ENCODE data around the gene ACOT8. TPM values are rescaled to one million over a fixed set of nuclear protein-coding genes. Genes with fewer than 3 reads are reported as not detected.

ACOT8 gene
- total RNA-seq, 3 donors from 2014 or later (not counting 1 experiment from before 2014, with no cell fraction given): 30.5 to 35.4 (median 31.7) TPM

DNA sequence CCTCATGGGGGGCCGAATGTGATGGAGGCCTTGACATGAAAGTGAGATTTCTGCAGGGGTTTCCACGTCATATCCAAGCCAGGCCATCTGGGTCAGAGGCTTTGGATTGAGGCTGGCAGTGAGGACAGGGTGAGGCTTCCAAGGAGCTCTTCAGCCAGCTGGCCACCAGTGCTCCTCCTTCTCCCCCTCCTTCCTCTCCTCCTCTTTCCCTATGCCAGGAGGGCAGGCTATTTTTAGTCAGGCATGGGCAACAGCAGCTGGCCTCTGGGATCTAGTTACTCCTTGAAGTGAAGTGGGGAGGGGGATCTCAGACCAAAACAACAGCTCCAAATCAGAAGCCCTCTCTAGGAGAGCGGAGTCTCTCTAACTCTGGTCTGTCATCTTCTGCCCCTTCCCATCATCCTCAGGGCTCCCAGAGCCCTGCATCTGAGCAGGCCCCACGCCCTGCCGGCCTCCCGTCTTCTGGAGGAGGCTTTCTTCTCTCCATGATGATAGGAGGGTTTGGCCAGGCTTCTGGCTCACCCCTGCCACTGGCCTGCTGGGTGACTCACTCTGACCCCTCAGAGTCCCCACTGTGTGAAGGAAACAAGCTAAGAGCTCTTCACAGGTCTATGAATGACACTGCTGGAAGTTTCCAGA, 30.7 kb downstream of the ACOT8 start:
- H3K9me3 Mint-ChIP-seq: no peaks in the 10 kb centered on the region

DNA sequence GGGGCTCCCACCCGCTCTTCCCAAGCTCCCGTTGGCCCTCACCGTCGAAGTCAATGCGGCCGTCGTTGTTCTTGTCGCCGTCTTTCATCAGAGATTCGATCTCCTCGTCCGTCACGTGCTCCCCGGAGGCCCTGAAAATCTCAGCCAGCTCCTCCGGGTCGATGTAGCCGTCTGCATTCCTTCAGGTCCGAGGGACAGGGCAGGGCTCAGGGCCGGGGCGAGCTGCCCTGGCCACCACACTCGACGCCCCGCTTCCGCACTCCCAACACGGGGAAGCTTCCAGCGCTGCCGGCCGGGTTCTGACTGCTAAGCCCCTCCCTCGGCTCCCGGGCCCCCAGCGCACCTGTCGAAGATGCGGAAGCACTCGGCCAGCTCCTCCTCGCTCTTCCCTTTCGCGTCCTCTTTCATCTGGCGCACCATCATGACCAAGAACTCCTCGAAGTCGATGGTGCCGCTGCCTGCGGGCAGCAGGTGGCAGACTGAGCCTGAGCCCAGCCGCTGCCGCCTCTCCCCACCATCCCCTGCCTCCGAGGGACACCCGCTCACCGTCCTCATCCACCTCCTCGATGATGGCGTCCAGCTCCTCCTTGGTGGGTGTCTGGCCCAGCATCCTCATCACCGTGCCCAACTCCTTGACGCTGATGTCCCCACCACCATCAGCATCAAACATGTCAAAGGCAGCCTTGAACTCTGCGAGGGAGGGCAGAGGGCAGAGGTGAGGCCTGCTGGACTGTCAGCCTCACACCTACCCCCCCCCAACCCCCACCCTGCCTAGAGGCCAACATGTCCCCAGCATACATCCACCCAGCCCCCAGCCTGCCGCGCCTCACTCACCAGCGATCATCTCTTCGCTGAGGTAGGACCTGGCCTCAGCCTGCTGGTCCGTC, 33.0 kb downstream of the ACOT8 start:
- peaks cover 2% of the 10 kb centered on the region for H3K36me3 ChIP-seq (ENCODE audit: control insufficient read depth, insufficient read depth, low read length)
- no peak overlapping the region for H3K4me3 ChIP-seq (ENCODE audit: low read length)
- H3K27ac Mint-ChIP-seq: peak overlapping the region in 1 of 2 donors; percentile 69
- DNase-seq: peak in 1 of 2 donors; percentile 69
- peaks cover 16% of the 10 kb centered on the region for H3K4me1 ChIP-seq (ENCODE audit: control insufficient read depth, insufficient read depth, low read length)
- H3K27me3 Mint-ChIP-seq (ENCODE audit: low read depth in 2 of 2): peaks cover 30 to 38% of the 10 kb centered on the region in 2 donors
- peak; percentile 69 to 86 (median 79) for ATAC-seq
- peaks cover 9 to 17% of the 10 kb centered on the region in 2 donors for H3K4me1 Mint-ChIP-seq
- TF ChIP-seq, protein P1, sequence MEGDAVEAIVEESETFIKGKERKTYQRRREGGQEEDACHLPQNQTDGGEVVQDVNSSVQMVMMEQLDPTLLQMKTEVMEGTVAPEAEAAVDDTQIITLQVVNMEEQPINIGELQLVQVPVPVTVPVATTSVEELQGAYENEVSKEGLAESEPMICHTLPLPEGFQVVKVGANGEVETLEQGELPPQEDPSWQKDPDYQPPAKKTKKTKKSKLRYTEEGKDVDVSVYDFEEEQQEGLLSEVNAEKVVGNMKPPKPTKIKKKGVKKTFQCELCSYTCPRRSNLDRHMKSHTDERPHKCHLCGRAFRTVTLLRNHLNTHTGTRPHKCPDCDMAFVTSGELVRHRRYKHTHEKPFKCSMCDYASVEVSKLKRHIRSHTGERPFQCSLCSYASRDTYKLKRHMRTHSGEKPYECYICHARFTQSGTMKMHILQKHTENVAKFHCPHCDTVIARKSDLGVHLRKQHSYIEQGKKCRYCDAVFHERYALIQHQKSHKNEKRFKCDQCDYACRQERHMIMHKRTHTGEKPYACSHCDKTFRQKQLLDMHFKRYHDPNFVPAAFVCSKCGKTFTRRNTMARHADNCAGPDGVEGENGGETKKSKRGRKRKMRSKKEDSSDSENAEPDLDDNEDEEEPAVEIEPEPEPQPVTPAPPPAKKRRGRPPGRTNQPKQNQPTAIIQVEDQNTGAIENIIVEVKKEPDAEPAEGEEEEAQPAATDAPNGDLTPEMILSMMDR (IDR thresholded peaks at IDR 0.05): no peak
- intact Hi-C loops (cut with micrococcal nuclease): no loop called here
- no peaks in the 10 kb centered on the region for H3K36me3 Mint-ChIP-seq
- H3K9me3 ChIP-seq (ENCODE audit: control insufficient read depth, insufficient read depth, low read length): no peaks in the 10 kb centered on the region
- H3K27me3 ChIP-seq (ENCODE audit: control insufficient read depth, insufficient read depth, low read length): peaks cover 12% of the 10 kb centered on the region
- no peaks in the 10 kb centered on the region for H3K9me3 Mint-ChIP-seq
- 21% methylated on average over 57 of the region's 57 CpGs for WGBS (ENCODE audit: insufficient coverage)
- H3K27ac ChIP-seq (ENCODE audit: low read length): no peak overlapping the region
- peak overlapping the region; percentile 87 for H3K4me3 Mint-ChIP-seq

More for the DNA sequence above, 30.7 kb downstream of the ACOT8 start:
- H3K27ac Mint-ChIP-seq: no peak overlapping the region
- H3K36me3 Mint-ChIP-seq: no peaks in the 10 kb centered on the region
- no peak overlapping the region for H3K4me3 Mint-ChIP-seq
- TF ChIP-seq, protein P1 (IDR thresholded peaks at IDR 0.05): no peak
- H3K27me3 Mint-ChIP-seq (ENCODE audit: low read depth in 2 of 2): peaks cover 30 to 34% of the 10 kb centered on the region in 2 donors
- WGBS (ENCODE audit: insufficient coverage): 98% methylated on average over 3 of the region's 6 CpGs
- H3K4me1 Mint-ChIP-seq: peaks cover 9 to 17% of the 10 kb centered on the region in 2 donors
- Histone ChIP-seq H3K9me3 (ENCODE audit: control insufficient read depth, insufficient read depth, low read length) (no peaks in the 10 kb centered on the region), H3K27ac (ENCODE audit: low read length) (no peak overlapping the region), H3K4me3 (ENCODE audit: low read length) (no peak overlapping the region), H3K36me3 (ENCODE audit: control insufficient read depth, insufficient read depth, low read length) (peaks cover 2% of the 10 kb centered on the region), H3K27me3 (ENCODE audit: control insufficient read depth, insufficient read depth, low read length) (peaks cover 12% of the 10 kb centered on the region), H3K4me1 (ENCODE audit: control insufficient read depth, insufficient read depth, low read length) (peaks cover 16% of the 10 kb centered on the region)
- ATAC-seq: no peak
- no peak for DNase-seq
- intact Hi-C loops (cut with micrococcal nuclease): no loop called here

DNA sequence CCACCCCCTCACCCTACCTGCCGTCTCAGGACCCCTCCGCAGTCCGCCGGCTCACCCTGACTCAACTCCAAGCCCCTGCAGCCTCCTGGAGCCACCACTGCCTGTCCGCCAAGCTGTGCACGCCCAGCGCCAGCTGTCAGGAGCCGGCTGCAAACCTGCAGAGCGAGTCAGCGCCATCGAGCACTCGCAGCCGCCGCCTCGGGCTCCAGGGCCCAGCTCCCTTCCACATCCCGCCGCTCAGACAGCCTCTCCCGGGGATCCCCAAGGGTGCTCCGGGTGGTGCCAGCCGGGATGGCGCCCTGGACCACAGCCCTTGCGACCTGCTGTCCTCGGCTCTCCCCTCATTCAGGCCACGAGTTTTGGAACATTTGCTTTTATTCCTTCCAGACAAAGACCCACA, 34.3 kb downstream of the ACOT8 start:
- WGBS (ENCODE audit: insufficient coverage): 19% methylated on average over 24 of the region's 24 CpGs
- Mint-ChIP-seq H3K27ac (no peak overlapping the region), H3K27me3 (ENCODE audit: low read depth in 2 of 2) (peaks cover 30 to 38% of the 10 kb centered on the region in 2 donors), H3K4me3 (no peak overlapping the region), H3K4me1 (peaks cover 9 to 17% of the 10 kb centered on the region in 2 donors), H3K9me3 (no peaks in the 10 kb centered on the region), H3K36me3 (no peaks in the 10 kb centered on the region)
- H3K4me1 ChIP-seq (ENCODE audit: control insufficient read depth, insufficient read depth, low read length): peaks cover 16% of the 10 kb centered on the region
- H3K27ac ChIP-seq (ENCODE audit: low read length): no peak overlapping the region
- H3K4me3 ChIP-seq (ENCODE audit: low read length): no peak overlapping the region
- no peak for ATAC-seq
- DNase-seq: peak in 1 of 2 donors; percentile 18
- intact Hi-C loops (cut with micrococcal nuclease): no loop called here
- peaks cover 2% of the 10 kb centered on the region for H3K36me3 ChIP-seq (ENCODE audit: control insufficient read depth, insufficient read depth, low read length)
- H3K9me3 ChIP-seq (ENCODE audit: control insufficient read depth, insufficient read depth, low read length): no peaks in the 10 kb centered on the region
- H3K27me3 ChIP-seq (ENCODE audit: control insufficient read depth, insufficient read depth, low read length): peaks cover 12% of the 10 kb centered on the region
- TF ChIP-seq, protein P1 (IDR thresholded peaks at IDR 0.05): no peak

All from natural killer cell (primary cell).